ENCODE results near the gene COLGALT1. TPM values are rescaled to one million over a fixed set of nuclear protein-coding genes. Genes with fewer than 3 reads are reported as not detected.

The COLGALT1 gene
- total and polyA plus RNA-seq, 5 donors from 2014 or later, result 17.1 to 40.6 (median 18.3) TPM

GRCh38 chr19:17534767-17535166 lies 20.7 kb upstream of the COLGALT1 start:
- H3K4me3 ChIP-seq (ENCODE audit: low read depth, low read length), result no peak overlapping the region
- peaks cover 6% of the 10 kb centered on the region for H3K27me3 Mint-ChIP-seq
- H3K4me1 Mint-ChIP-seq, result peaks cover 0 to 15% (median 4%) of the 10 kb centered on the region in 4 donors
- no peaks in the 10 kb centered on the region for H3K36me3 Mint-ChIP-seq
- H3K27ac Mint-ChIP-seq, result no peak overlapping the region
- H3K36me3 ChIP-seq (ENCODE audit: control insufficient read depth, insufficient read depth, low read length), result no peaks in the 10 kb centered on the region
- H3K27ac ChIP-seq (ENCODE audit: insufficient read depth, low read length, poor library complexity, severe bottlenecking), result no peak overlapping the region
- H3K9me3 ChIP-seq (ENCODE audit: control insufficient read depth in 2 of 2, low read length in 2 of 2), result no peaks in the 10 kb centered on the region
- DNase-seq (no peak), ATAC-seq (ENCODE audit: low read depth in 2 of 2) (no peak)
- H3K4me3 Mint-ChIP-seq, result peak overlapping the region in 1 of 4 donors; percentile 65
- H3K4me1 ChIP-seq (ENCODE audit: control insufficient read depth, insufficient read depth, low read length, poor library complexity, severe bottlenecking), result peaks cover 13% of the 10 kb centered on the region
- no peaks in the 10 kb centered on the region for H3K9me3 Mint-ChIP-seq
- H3K27me3 ChIP-seq (ENCODE audit: control insufficient read depth, insufficient read depth, low read length), result no peaks in the 10 kb centered on the region

DNA sequence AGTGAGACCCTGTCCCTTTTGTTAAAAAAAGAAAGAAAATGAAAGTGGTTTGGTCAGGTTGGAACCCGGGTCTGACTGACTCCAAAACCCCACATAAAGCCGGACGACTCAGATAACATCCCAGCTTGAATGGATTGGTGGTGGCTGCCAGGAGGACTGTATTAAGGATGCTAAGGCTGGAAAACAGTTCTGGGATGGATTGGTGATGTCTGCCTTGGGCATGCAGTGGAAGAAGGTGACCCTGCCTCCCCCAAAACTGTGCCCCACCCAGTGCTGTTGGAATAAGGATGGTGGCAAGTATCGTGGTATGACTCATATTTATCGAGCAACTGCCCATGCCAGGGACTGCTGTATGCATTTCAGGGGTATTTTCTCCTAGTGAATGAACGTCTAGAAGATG lies 18.5 kb upstream of the COLGALT1 start:
- Mint-ChIP-seq H3K36me3 (no peaks in the 10 kb centered on the region), H3K9me3 (no peaks in the 10 kb centered on the region), H3K4me1 (peaks cover 5 to 19% (median 7%) of the 10 kb centered on the region in 4 donors), H3K27me3 (peaks cover 6% of the 10 kb centered on the region), H3K4me3 (peak overlapping the region in 2 of 4 donors; percentile 21 to 74), H3K27ac (peak overlapping the region in 1 of 3 donors; percentile 65)
- no peak for DNase-seq
- no peak overlapping the region for H3K27ac ChIP-seq (ENCODE audit: insufficient read depth, low read length, poor library complexity, severe bottlenecking)
- H3K4me3 ChIP-seq (ENCODE audit: low read depth, low read length), result no peak overlapping the region
- H3K9me3 ChIP-seq (ENCODE audit: control insufficient read depth in 2 of 2, low read length in 2 of 2), result no peaks in the 10 kb centered on the region
- H3K36me3 ChIP-seq (ENCODE audit: control insufficient read depth, insufficient read depth, low read length), result no peaks in the 10 kb centered on the region
- peaks cover 13% of the 10 kb centered on the region for H3K4me1 ChIP-seq (ENCODE audit: control insufficient read depth, insufficient read depth, low read length, poor library complexity, severe bottlenecking)
- H3K27me3 ChIP-seq (ENCODE audit: control insufficient read depth, insufficient read depth, low read length), result no peaks in the 10 kb centered on the region
- ATAC-seq (ENCODE audit: low read depth in 2 of 2), result no peak

DNA sequence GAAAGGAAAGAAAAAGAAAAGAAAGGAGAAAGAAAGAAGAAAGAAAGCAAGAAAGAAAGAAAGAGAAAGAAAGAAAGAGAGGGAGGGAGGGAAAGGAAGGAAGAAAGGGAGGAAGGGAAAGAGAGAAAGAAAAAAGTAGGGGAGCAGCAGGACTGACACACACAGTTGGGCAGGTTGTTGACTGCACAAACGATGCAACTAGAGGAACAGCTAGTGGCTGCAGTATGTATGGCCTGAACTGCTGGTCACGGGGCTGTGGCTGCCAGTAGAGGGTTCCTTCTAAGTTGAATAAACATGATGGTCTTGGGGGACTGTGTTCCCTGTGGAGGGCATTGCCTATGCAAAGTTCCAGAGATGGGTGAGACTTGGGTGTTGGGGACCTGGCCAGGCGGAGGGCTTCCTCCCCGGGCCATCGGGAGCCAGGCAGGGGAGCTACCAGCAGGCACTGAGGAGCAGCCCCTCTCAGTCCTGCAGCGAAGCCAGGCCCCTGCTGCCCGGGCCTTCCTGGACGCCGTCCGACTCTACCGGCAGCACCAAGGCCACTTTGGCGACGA lies 16.7 kb upstream of the COLGALT1 start:
- no peak overlapping the region for H3K27ac Mint-ChIP-seq
- H3K36me3 ChIP-seq (ENCODE audit: control insufficient read depth, insufficient read depth, low read length), result no peaks in the 10 kb centered on the region

DNA sequence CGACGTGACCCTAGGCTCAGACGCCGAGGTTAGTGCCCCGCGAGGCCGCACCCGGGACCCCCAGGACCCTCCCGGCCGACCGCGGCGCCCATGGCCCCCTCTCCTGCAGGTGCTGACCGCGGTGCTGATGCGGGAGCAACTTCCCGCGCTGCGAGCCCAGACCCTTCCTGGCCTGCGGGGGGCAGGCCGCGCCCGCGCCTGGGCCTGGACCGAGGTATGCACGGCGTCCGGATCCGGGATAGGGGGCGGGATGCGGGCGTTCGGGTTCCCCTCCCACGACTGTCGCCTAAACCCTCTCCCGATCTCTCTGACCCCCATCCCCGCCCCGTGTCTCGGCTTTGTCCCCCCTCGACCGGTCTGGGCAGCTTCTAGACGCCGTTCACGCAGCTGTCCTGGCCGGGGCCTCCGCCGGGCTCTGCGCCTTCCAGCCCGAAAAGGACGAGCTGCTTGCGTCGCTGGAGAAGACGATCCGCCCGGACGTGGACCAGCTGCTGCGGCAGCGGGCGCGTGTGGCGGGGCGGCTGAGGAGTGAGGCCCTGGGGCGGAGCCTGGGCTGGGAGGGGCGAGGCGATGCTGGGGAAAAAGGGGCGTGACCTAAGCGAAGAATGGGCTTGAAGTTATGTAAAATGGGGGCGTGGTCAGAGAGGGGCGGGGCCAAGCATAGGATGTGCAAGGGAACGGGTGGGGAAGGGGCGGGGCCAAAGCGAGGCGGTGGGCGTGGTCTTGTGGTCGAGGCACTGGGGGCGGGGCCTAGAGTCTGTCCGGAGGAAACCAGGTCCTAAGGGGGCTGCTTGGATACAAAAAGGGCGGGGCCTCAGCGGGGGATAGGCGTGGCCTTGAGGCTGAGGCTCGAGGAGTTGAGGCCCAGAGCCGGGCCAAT lies 16.0 kb upstream of the COLGALT1 start:
- Histone ChIP-seq H3K4me1 (ENCODE audit: control insufficient read depth, insufficient read depth, low read length, poor library complexity, severe bottlenecking) (peaks cover 13% of the 10 kb centered on the region), H3K36me3 (ENCODE audit: control insufficient read depth, insufficient read depth, low read length) (no peaks in the 10 kb centered on the region), H3K27ac (ENCODE audit: insufficient read depth, low read length, poor library complexity, severe bottlenecking) (peak overlapping the region; percentile 33), H3K9me3 (ENCODE audit: control insufficient read depth in 2 of 2, low read length in 2 of 2) (no peaks in the 10 kb centered on the region), H3K27me3 (ENCODE audit: control insufficient read depth, insufficient read depth, low read length) (no peaks in the 10 kb centered on the region), H3K4me3 (ENCODE audit: low read depth, low read length) (no peak overlapping the region)
- peaks cover 0 to 2% (median 0%) of the 10 kb centered on the region in 7 donors for H3K9me3 Mint-ChIP-seq
- peak; percentile 87 to 88 for ATAC-seq (ENCODE audit: low read depth in 2 of 2)
- peak overlapping the region in 2 of 3 donors; percentile 85 to 93 for H3K27ac Mint-ChIP-seq
- peak overlapping the region; percentile 86 to 95 (median 92) for H3K4me3 Mint-ChIP-seq
- H3K27me3 Mint-ChIP-seq, result peaks cover 6% of the 10 kb centered on the region
- DNase-seq, result peak; percentile 93 to 96 (median 95)
- peaks cover 5 to 19% (median 7%) of the 10 kb centered on the region in 4 donors for H3K4me1 Mint-ChIP-seq
- no peaks in the 10 kb centered on the region for H3K36me3 Mint-ChIP-seq

More for the DNA sequence above, 16.7 kb upstream of the COLGALT1 start:
- H3K27ac ChIP-seq (ENCODE audit: insufficient read depth, low read length, poor library complexity, severe bottlenecking), result peak overlapping the region; percentile 33
- H3K9me3 Mint-ChIP-seq, result peaks cover 0 to 2% (median 0%) of the 10 kb centered on the region in 7 donors
- peaks cover 5 to 19% (median 7%) of the 10 kb centered on the region in 4 donors for H3K4me1 Mint-ChIP-seq
- H3K4me1 ChIP-seq (ENCODE audit: control insufficient read depth, insufficient read depth, low read length, poor library complexity, severe bottlenecking), result peaks cover 13% of the 10 kb centered on the region
- ATAC-seq (ENCODE audit: low read depth in 2 of 2) (no peak), DNase-seq (no peak)
- H3K9me3 ChIP-seq (ENCODE audit: control insufficient read depth in 2 of 2, low read length in 2 of 2), result no peaks in the 10 kb centered on the region
- H3K27me3 ChIP-seq (ENCODE audit: control insufficient read depth, insufficient read depth, low read length), result no peaks in the 10 kb centered on the region
- peak overlapping the region; percentile 52 to 88 (median 76) for H3K4me3 Mint-ChIP-seq
- H3K27me3 Mint-ChIP-seq, result peaks cover 6% of the 10 kb centered on the region
- peak overlapping the region; percentile 26 for H3K4me3 ChIP-seq (ENCODE audit: low read depth, low read length)
- no peaks in the 10 kb centered on the region for H3K36me3 Mint-ChIP-seq

- no peak overlapping the region for H3K4me3 ChIP-seq (ENCODE audit: low read depth, low read length)
- H3K36me3 ChIP-seq (ENCODE audit: control insufficient read depth, insufficient read depth, low read length), result no peaks in the 10 kb centered on the region
- Mint-ChIP-seq H3K4me1 (peaks cover 5 to 19% (median 7%) of the 10 kb centered on the region in 4 donors), H3K27me3 (peaks cover 6% of the 10 kb centered on the region), H3K9me3 (peaks cover 0 to 2% (median 0%) of the 10 kb centered on the region in 7 donors), H3K27ac (no peak overlapping the region), H3K4me3 (peak overlapping the region in 1 of 4 donors; percentile 77), H3K36me3 (no peaks in the 10 kb centered on the region)
- no peaks in the 10 kb centered on the region for H3K9me3 ChIP-seq (ENCODE audit: control insufficient read depth in 2 of 2, low read length in 2 of 2)
- peak overlapping the region; percentile 33 for H3K27ac ChIP-seq (ENCODE audit: insufficient read depth, low read length, poor library complexity, severe bottlenecking)
- peaks cover 13% of the 10 kb centered on the region for H3K4me1 ChIP-seq (ENCODE audit: control insufficient read depth, insufficient read depth, low read length, poor library complexity, severe bottlenecking)
- no peak for DNase-seq
- ATAC-seq (ENCODE audit: low read depth in 2 of 2), result no peak
- no peaks in the 10 kb centered on the region for H3K27me3 ChIP-seq (ENCODE audit: control insufficient read depth, insufficient read depth, low read length)
Observed at GRCh38 chr19:17540174-17540573, 15.3 kb upstream of the COLGALT1 start.

- DNase-seq, result no peak
- peaks cover 6% of the 10 kb centered on the region for H3K27me3 Mint-ChIP-seq
- ATAC-seq (ENCODE audit: low read depth in 2 of 2), result no peak
Observed at GRCh38 chr19:17541184-17541759, 14.2 kb upstream of the COLGALT1 start.

DNA sequence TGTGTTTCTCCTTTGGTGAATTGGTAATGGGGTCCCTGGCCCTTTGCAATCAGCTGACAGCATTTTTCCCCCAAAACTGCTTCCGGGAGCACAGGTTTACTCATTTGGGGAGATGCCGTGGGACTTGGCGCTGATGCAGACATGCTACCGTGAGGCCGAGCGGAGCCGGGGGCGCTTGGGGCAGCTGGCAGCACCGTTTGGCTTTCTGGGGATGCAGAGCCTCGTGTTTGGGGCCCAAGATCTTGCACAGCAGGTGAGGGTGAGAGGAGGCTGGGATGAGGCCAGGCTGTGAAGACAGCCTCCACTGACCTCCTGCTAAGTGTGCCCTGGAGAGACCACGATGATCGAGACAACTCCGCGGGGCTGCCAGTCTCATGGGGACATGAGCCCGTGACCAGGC lies 13.4 kb upstream of the COLGALT1 start:
- peaks cover 0 to 3% (median 0%) of the 10 kb centered on the region in 7 donors for H3K9me3 Mint-ChIP-seq
- no peaks in the 10 kb centered on the region for H3K36me3 ChIP-seq (ENCODE audit: control insufficient read depth, insufficient read depth, low read length)

More at GRCh38 chr19:17541184-17541759, 14.2 kb upstream of the COLGALT1 start:
- H3K27me3 ChIP-seq (ENCODE audit: control insufficient read depth, insufficient read depth, low read length), result no peaks in the 10 kb centered on the region
- no peak overlapping the region for H3K4me3 ChIP-seq (ENCODE audit: low read depth, low read length)
- peaks cover 13% of the 10 kb centered on the region for H3K4me1 ChIP-seq (ENCODE audit: control insufficient read depth, insufficient read depth, low read length, poor library complexity, severe bottlenecking)
- peak overlapping the region in 2 of 4 donors; percentile 59 to 77 for H3K4me3 Mint-ChIP-seq
- no peak overlapping the region for H3K27ac ChIP-seq (ENCODE audit: insufficient read depth, low read length, poor library complexity, severe bottlenecking)
- H3K36me3 ChIP-seq (ENCODE audit: control insufficient read depth, insufficient read depth, low read length), result no peaks in the 10 kb centered on the region
- no peaks in the 10 kb centered on the region for H3K36me3 Mint-ChIP-seq
- peak overlapping the region in 1 of 3 donors; percentile 75 for H3K27ac Mint-ChIP-seq
- H3K9me3 ChIP-seq (ENCODE audit: control insufficient read depth in 2 of 2, low read length in 2 of 2), result no peaks in the 10 kb centered on the region
- peaks cover 5 to 19% (median 7%) of the 10 kb centered on the region in 4 donors for H3K4me1 Mint-ChIP-seq
- H3K9me3 Mint-ChIP-seq, result peaks cover 0 to 3% (median 0%) of the 10 kb centered on the region in 7 donors

More for the DNA sequence above, 13.4 kb upstream of the COLGALT1 start:
- Mint-ChIP-seq H3K4me1 (peaks cover 5 to 19% (median 7%) of the 10 kb centered on the region in 4 donors), H3K4me3 (no peak overlapping the region), H3K36me3 (no peaks in the 10 kb centered on the region), H3K27me3 (peaks cover 6% of the 10 kb centered on the region), H3K27ac (peak overlapping the region in 2 of 3 donors; percentile 70 to 72)
- no peak overlapping the region for H3K4me3 ChIP-seq (ENCODE audit: low read depth, low read length)
- DNase-seq (no peak), ATAC-seq (ENCODE audit: low read depth in 2 of 2) (no peak)
- H3K9me3 ChIP-seq (ENCODE audit: control insufficient read depth in 2 of 2, low read length in 2 of 2), result no peaks in the 10 kb centered on the region
- H3K27me3 ChIP-seq (ENCODE audit: control insufficient read depth, insufficient read depth, low read length), result no peaks in the 10 kb centered on the region
- H3K4me1 ChIP-seq (ENCODE audit: control insufficient read depth, insufficient read depth, low read length, poor library complexity, severe bottlenecking), result peaks cover 13% of the 10 kb centered on the region
- no peak overlapping the region for H3K27ac ChIP-seq (ENCODE audit: insufficient read depth, low read length, poor library complexity, severe bottlenecking)
